GM18502 (cell line): ENCODE data around the gene THSD8.
"Not testable (repeated sequence)": the region's sequence is repeated elsewhere in the genome, so short reads cannot be mapped to it uniquely, and the experiment has no call there.

Source experiments
- ATAC-seq: cut with Tn5 transposase; IDR thresholded peaks from one replicate; pipeline ENCODE4 v1.9.1; 2021; ENCODE audit warnings: mild to moderate bottlenecking; ENCODE audit not compliant: unreplicated experiment, poor library complexity

The THSD8 gene

GRCh38 chr19:12791345-12792050 lies 10.4 kb upstream of the THSD8 start, which contains the start of gene JUNB:
Gene JUNB, plus strand, starts transcription at chr19:12791486. Its CDS starts 286 bp downstream, at chr19:12791772.
- peak; percentile 29 for ATAC-seq

- no peak for ATAC-seq
Observed at GRCh38 chr19:12792051-12792852, 9.6 kb upstream of the THSD8 start.

- ATAC-seq = no peak
Observed at GRCh38 chr19:12792853-12793289, 9.0 kb upstream of the THSD8 start.

- peak; percentile 33 for ATAC-seq
Observed at GRCh38 chr19:12793290-12794195, 8.3 kb upstream of the THSD8 start.

- no peak for ATAC-seq
Observed at GRCh38 chr19:12794196-12794941, 7.5 kb upstream of the THSD8 start.

- ATAC-seq = no peak
Observed at GRCh38 chr19:12794971-12795381, 6.9 kb upstream of the THSD8 start.

- ATAC-seq = no peak
Observed at GRCh38 chr19:12796146-12797071, 5.5 kb upstream of the THSD8 start.

- ATAC-seq = no peak
Observed at GRCh38 chr19:12797141-12797587, 4.7 kb upstream of the THSD8 start.

GRCh38 chr19:12797607-12798006 lies 4.3 kb upstream of the THSD8 start:
- not testable (repeated sequence) for ATAC-seq

GRCh38 chr19:12799742-12800465 lies 2.0 kb upstream of the THSD8 start:
- ATAC-seq = no peak

GRCh38 chr19:12800466-12800770 lies 1.5 kb upstream of the THSD8 start:
- no peak for ATAC-seq

GRCh38 chr19:12800923-12801465 lies 875 bp upstream of the THSD8 start:
- ATAC-seq = no peak

- no peak for ATAC-seq
Observed at GRCh38 chr19:12802267-12803106, 618 bp downstream of the THSD8 start.

- no peak for ATAC-seq
Observed at GRCh38 chr19:12804051-12804450, 2.2 kb downstream of the THSD8 start.

- peak; percentile 79 for ATAC-seq
Observed at GRCh38 chr19:12806242-12807081, 4.6 kb downstream of the THSD8 start, which contains the start of gene RNASEH2A. Gene RNASEH2A, plus strand, starts transcription at chr19:12806584. Its CDS starts 90 bp downstream, at chr19:12806674.

GRCh38 chr19:12815088-12815487 lies 13.2 kb downstream of the THSD8 start:
- no peak for ATAC-seq
